DMS153 treated with DMSO at 0.1 percent for 48 hours (cell line): ENCODE data around the gene FGF5.
"Not testable (repeated sequence)": the region's sequence is repeated elsewhere in the genome, so short reads cannot be mapped to it uniquely, and the experiment has no call there.

Source experiments
- DNase-seq: peaks from one replicate; lab custom pipeline; 2025; ENCODE audit not compliant: unreplicated experiment; lab: John Stamatoyannopoulos, UW

FGF5 gene

GRCh38 chr4:80253510-80253909 is 13.0 kb upstream of the FGF5 start:
- no peak for DNase-seq

GRCh38 chr4:80254114-80254513 is 12.3 kb upstream of the FGF5 start:
- DNase-seq, result no peak

GRCh38 chr4:80255329-80256095 is 11.0 kb upstream of the FGF5 start:
- DNase-seq, result no peak

- no peak for DNase-seq
Observed at GRCh38 chr4:80257851-80258250, 8.6 kb upstream of the FGF5 start.

- DNase-seq, result no peak
Observed at GRCh38 chr4:80259012-80259411, 7.5 kb upstream of the FGF5 start.

GRCh38 chr4:80259817-80260216 is 6.6 kb upstream of the FGF5 start:
- no peak for DNase-seq

GRCh38 chr4:80261989-80262600 is 4.4 kb upstream of the FGF5 start:
- DNase-seq, result no peak

GRCh38 chr4:80263541-80264351 is 2.7 kb upstream of the FGF5 start:
- no peak for DNase-seq

GRCh38 chr4:80264352-80264647 is 2.2 kb upstream of the FGF5 start:
- no peak for DNase-seq

- no peak for DNase-seq
Observed at GRCh38 chr4:80264825-80265224, 1.6 kb upstream of the FGF5 start.

GRCh38 chr4:80265571-80266252 is 752 bp upstream of the FGF5 start:
- peak; percentile 5 for DNase-seq

GRCh38 chr4:80266902-80267380 is 477 bp downstream of the FGF5 start:
- DNase-seq, result peak; percentile 16

- DNase-seq, result no peak
Observed at GRCh38 chr4:80268081-80268823, 1.8 kb downstream of the FGF5 start.

GRCh38 chr4:80268936-80269335 is 2.5 kb downstream of the FGF5 start:
- no peak for DNase-seq

- DNase-seq, result no peak
Observed at GRCh38 chr4:80270321-80270720, 3.9 kb downstream of the FGF5 start.

GRCh38 chr4:80270868-80271267 is 4.4 kb downstream of the FGF5 start:
- DNase-seq, result no peak

GRCh38 chr4:80271801-80272200 is 5.3 kb downstream of the FGF5 start:
- DNase-seq, result no peak

- no peak for DNase-seq
Observed at GRCh38 chr4:80276931-80277330, 10.5 kb downstream of the FGF5 start.

- no peak for DNase-seq
Observed at GRCh38 chr4:80279751-80280150, 13.3 kb downstream of the FGF5 start.

- no peak for DNase-seq
Observed at GRCh38 chr4:80286451-80286850, 20.0 kb downstream of the FGF5 start.

- not testable (repeated sequence) for DNase-seq
Observed at GRCh38 chr4:80290665-80291064, 24.2 kb downstream of the FGF5 start.
